Right lobe of liver (tissue), 6 donors: ENCODE results near the gene COL5A1. TPM values are rescaled to one million over a fixed set of nuclear protein-coding genes. Genes with fewer than 3 reads are reported as not detected.

Source experiments
- ATAC-seq, 4 donors: fragments of 200-7000 bp; cut with Tn5 transposase; one replicate each; pipeline ENCODE4 v1.9.1; 2020; ENCODE audit warnings: mild to moderate bottlenecking in 4 of 4, moderate library complexity in 4 of 4
- DNase-seq, 3 donors: peaks; one replicate each; pipeline ENCODE4 v3.0.0-alpha.2; 2020
- H3K27ac ChIP-seq, 3 donors: fragments of 200-600 bp; one replicate each; pipeline ENCODE4 v1.8.0; 2022
- H3K27me3 ChIP-seq, 2 donors: fragments of 200-600 bp; one replicate each; pipeline ENCODE4 v1.8.0; 2022
- H3K36me3 ChIP-seq, 4 donors: fragments of 200-600 bp; sonication (generic) in 1 of 4; one replicate each; pipeline versions ENCODE4 v1.5.1 to v1.8.0; 2017 to 2022; ENCODE audit warnings: control low read depth in 1 of 4
- H3K4me1 ChIP-seq, 4 donors: fragments of 200-600 bp; sonication (generic) in 1 of 4; one replicate each; pipeline versions ENCODE4 v1.5.1 to v1.8.0; 2017 to 2022; ENCODE audit warnings: control low read depth in 1 of 4
- H3K4me3 ChIP-seq, 3 donors: fragments of 200-600 bp; one replicate each; pipeline ENCODE4 v1.8.0; 2022
- H3K9me3 ChIP-seq, 4 donors: fragments of 200-600 bp; sonication (generic) in 1 of 4; one replicate each; pipeline versions ENCODE4 v1.5.1 to v1.8.0; 2017 to 2022; ENCODE audit warnings: control low read depth in 1 of 4
- POLR2A ChIP-seq: fragments of 450-650 bp; IDR thresholded peaks from one replicate; pipeline ENCODE4 v1.6.1; 2017; ENCODE audit warnings: antibody characterized with exemption, mild to moderate bottlenecking
- WGBS: methylation state at CpG from one replicate; pipeline ENCODE4 v1.1.6; 2018; ENCODE audit warnings: low coverage, low lambda C conversion rate; ENCODE audit not compliant: insufficient coverage; ENCODE audit errors: missing lambda C conversion rate; 5-methylcytosine and 5-hydroxymethylcytosine counted together
- intact Hi-C, 2 donors: fragments of 100-400 bp; cut with DNase I; formaldehyde crosslinking; loops; one replicate each; pipeline versions ENCODE4 v1.11.2 to v1.14.1; 2022
- total RNA-seq, 6 experiments: library from RNA; depleted of rRNA in 2 of 6; stranded (reverse); fragments of >200 nt in 2 of 6; fragmentation: NEBNext Ultra II Directional in 3 of 6; extraction: Animal tissue kit (Norgen Biotek cat#: 25700) in 3 of 6; gene quantifications; one replicate each; pipeline versions ENCODE4 v1.1.0 to v1.2.4, GENCODE V29; 2016 to 2023
- TF ChIP-seq, protein P1 (sequence below), 4 donors: fragments of 200-600 bp in 3 of 4; fragments of 450-650 bp in 1 of 4; IDR thresholded peaks; one replicate each; pipeline versions ENCODE4 v1.5.1 to v1.8.0; 2016 to 2022; ENCODE audit warnings: antibody characterized with exemption in 4 of 4, mild to moderate bottlenecking in 2 of 4
- donor health status: DM: no; HTN: yes; CAD: no.
- donor health status: DM: no; HTN: no; CAD: no.
- donor health status: DM: no; HTN: no; CAD: no.
- donor health status: DM: no; HTN: yes; CAD: no.
- donor health status: DM: no; HTN: yes; CAD: no.

Gene COL5A1
- total RNA-seq, 6 experiments from 2014 or later = 1.5 to 17.0 (median 7.7) TPM

DNA sequence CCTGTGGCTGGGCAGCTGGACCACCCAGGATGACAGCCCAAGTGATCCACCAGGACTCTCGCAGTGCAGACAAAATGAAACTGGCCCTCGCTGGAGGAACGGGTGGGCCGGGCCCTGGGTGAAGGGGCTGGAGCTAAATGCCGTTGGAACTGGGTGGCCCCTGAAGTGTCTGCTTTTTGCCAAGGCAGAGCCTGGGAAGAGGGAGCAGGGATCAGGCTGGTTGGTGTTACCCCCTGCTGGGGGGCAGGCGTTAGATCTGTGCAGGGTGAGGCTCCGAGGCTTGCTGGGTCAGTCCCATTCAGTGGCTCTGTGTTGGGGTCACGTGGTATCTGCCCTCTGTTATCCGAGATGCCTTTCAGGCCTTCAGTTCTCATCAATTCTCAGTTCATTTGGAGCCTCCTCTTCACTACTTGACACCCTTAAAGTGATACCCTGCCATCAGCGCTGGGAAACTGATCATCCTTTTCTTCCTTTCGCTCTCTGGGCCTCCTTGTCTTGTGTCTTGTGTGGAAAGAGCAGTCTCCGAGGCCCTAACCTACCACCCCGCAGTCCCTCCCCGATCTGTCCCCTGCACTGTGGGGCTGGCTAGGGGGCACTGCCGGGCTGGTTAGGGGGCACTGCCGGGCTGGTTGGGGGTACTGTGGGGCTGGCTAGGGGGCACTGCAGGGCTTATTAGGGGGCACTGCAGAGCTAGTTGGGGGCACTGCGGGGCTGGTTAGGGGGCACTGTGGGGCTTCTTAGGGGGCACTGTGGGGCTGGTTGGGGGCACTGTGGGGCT, 37.3 kb downstream of the COL5A1 start:
- Histone ChIP-seq H3K36me3 (no peaks in the 10 kb centered on the region), H3K27me3 (no peaks in the 10 kb centered on the region), H3K27ac (no peak overlapping the region), H3K9me3 (no peaks in the 10 kb centered on the region), H3K4me3 (no peak overlapping the region), H3K4me1 (no peaks in the 10 kb centered on the region)
- ATAC-seq (no peak), DNase-seq (peak in 2 of 3 donors; percentile 10 to 39)
- 41% methylated on average over 5 of the region's 17 CpGs for WGBS
- TF ChIP-seq POLR2A = no peak
- TF ChIP-seq, protein P1, sequence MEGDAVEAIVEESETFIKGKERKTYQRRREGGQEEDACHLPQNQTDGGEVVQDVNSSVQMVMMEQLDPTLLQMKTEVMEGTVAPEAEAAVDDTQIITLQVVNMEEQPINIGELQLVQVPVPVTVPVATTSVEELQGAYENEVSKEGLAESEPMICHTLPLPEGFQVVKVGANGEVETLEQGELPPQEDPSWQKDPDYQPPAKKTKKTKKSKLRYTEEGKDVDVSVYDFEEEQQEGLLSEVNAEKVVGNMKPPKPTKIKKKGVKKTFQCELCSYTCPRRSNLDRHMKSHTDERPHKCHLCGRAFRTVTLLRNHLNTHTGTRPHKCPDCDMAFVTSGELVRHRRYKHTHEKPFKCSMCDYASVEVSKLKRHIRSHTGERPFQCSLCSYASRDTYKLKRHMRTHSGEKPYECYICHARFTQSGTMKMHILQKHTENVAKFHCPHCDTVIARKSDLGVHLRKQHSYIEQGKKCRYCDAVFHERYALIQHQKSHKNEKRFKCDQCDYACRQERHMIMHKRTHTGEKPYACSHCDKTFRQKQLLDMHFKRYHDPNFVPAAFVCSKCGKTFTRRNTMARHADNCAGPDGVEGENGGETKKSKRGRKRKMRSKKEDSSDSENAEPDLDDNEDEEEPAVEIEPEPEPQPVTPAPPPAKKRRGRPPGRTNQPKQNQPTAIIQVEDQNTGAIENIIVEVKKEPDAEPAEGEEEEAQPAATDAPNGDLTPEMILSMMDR (IDR thresholded peaks at IDR 0.05) = no peak
- intact Hi-C loops = no loop called here

DNA sequence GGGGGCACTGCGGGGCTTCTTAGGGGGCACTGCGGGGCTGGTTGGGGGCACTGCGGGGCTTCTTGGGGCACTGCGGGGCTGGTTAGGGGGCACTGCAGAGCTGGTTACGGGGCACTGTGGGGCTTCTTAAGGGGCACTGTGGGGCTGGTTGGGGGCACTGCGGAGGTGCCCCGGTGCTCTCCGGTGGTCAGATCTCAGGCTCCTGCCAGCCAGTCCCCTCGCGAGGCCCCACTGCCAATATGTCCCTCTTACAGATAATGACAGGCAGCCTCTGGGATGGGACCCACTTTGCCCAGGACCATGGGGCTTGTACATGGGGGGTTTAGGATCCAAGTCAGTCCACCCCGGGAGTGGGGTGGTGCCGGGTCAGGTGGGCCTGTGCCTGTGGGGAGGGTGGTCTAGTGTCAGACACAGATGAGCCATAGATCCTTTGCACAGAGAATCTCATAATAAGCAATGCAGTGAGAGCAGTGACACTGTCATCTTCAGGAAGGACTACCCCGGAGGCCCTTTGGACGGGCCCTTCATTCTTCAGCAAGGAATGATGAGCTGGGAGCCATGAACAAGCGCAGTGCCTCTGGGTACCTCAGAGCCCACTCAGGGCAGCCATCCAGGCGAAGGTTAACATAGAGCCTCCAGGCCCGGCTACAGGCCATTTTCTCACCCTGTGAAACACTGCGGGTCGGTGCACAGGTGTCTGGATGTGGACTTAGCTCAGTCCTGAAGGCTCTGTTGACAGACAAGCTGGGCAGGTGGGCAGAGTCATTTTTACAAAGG, 38.2 kb downstream of the COL5A1 start:
- Histone ChIP-seq H3K27me3 (no peaks in the 10 kb centered on the region), H3K9me3 (no peaks in the 10 kb centered on the region), H3K36me3 (no peaks in the 10 kb centered on the region), H3K27ac (no peak overlapping the region), H3K4me1 (no peaks in the 10 kb centered on the region), H3K4me3 (no peak overlapping the region)
- intact Hi-C loops = no loop called here
- no peak for TF ChIP-seq POLR2A
- TF ChIP-seq, protein P1 (IDR thresholded peaks at IDR 0.05) = no peak
- no peak for ATAC-seq
- no peak for DNase-seq
- 60% methylated on average over 1 of the region's 19 CpGs for WGBS

DNA sequence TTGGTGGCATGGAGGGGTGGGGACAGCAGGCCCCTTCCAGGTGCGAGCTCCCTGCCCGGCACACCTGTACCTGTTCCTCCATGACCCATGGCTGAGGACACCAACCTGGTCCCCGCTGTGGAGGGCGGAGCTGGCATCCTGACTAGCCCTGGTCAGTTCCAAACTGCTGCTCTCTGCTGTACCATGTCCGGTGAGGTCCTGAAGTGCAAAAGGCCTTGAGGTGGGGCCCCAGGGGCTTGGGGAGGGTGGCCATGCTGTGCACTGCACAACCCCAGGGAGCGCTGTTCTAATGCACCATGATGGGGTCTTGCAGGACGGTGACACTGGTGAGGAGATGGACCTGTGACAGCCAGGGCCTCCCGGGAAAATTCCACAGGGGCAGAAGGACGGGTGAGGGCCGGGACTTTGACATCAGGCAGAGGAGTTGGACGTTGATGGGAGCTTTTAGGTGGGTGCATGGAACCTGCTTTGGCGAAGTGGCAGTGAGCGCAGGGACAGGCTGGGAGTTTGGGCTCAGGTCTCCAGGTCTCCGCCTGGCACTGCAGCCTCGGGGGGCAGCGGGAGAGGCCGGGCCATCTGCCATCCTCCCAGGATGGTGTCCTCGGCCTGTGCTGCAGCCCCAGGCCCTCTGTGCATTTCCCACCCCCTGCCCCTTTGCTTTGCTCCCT, 38.9 kb downstream of the COL5A1 start:
- Histone ChIP-seq H3K4me3 (no peak overlapping the region), H3K36me3 (no peaks in the 10 kb centered on the region), H3K27me3 (no peaks in the 10 kb centered on the region), H3K4me1 (no peaks in the 10 kb centered on the region), H3K27ac (no peak overlapping the region), H3K9me3 (no peaks in the 10 kb centered on the region)
- TF ChIP-seq, protein P1 (IDR thresholded peaks at IDR 0.05) = no peak
- TF ChIP-seq POLR2A = no peak
- ATAC-seq (no peak), DNase-seq (no peak)
- 79% methylated on average over 2 of the region's 18 CpGs for WGBS
- intact Hi-C loops = no loop called here

DNA sequence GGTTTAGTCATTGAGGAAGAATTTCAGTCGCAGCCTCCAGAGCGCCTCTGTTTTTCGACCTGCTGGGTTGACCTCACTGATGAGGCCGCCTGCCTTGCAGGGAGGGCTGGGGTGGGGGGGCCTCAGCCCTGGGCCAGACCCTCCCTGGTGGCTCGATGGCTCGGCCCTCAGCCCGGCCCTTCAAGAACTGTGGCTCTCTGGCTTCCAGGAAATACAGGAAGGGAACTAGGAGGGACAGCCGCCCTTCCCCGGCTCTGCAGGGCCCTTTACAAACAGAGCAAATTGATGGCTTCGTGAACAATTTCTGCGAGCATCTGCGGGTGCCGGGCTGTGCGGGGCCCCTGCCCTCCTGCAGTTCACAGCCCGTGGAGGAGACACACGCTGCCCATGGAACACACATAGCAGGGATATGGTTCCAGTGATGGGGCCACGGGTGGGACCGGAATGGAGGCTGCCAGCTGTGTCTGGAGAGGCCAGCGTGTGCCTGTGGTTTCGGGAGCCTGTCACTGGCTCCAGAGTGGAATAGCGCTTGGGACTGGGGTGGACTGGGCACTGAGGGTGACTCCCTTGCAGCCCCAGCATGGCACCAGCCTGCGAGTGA, 39.6 kb downstream of the COL5A1 start:
- ATAC-seq (peak in 2 of 4 donors; percentile 9 to 44), DNase-seq (no peak)
- H3K9me3 ChIP-seq = no peaks in the 10 kb centered on the region
- no CpG with 5 or more reads among the region's 22 CpGs for WGBS
- no peak overlapping the region for H3K27ac ChIP-seq
- TF ChIP-seq, protein P1 (IDR thresholded peaks at IDR 0.05) = no peak
- no peak for TF ChIP-seq POLR2A
- H3K4me1 ChIP-seq = no peaks in the 10 kb centered on the region
- H3K4me3 ChIP-seq = no peak overlapping the region
- intact Hi-C loops = no loop called here
- H3K36me3 ChIP-seq = no peaks in the 10 kb centered on the region
- H3K27me3 ChIP-seq = no peaks in the 10 kb centered on the region
